K562 (cell line): ENCODE data around the gene DVL2. TPM values are rescaled to one million over a fixed set of nuclear protein-coding genes. Genes with fewer than 3 reads are reported as not detected.

Source experiments
- ATF1 ChIP-seq, 2 experiments: fragments of 450-650 bp in 1 of 2; IDR thresholded peaks; 2 replicates each; pipeline ENCODE4 v1.6.1; 2016; ENCODE audit warnings: missing compliant biosample characterization in 1 of 2, missing genetic modification characterization in 1 of 2
- CBFA2T2 ChIP-seq: fragments of 450-650 bp; conservative IDR thresholded peaks from 2 replicates; pipeline ENCODE4 v1.6.1; 2017; ENCODE audit warnings: mild to moderate bottlenecking
- CBFA2T3 ChIP-seq: fragments of 450-650 bp; IDR thresholded peaks from 2 replicates; pipeline ENCODE4 v1.6.1; 2017
- GABPA ChIP-seq: fragments of 200-800 bp; sonication (Bioruptor generic); conservative IDR thresholded peaks from 2 replicates; pipeline ENCODE4 v1.6.1; 2016; ENCODE audit warnings: low read depth, missing genetic modification characterization, missing compliant biosample characterization
- GABPB1 ChIP-seq: sonication (generic); formaldehyde crosslinking; IDR thresholded peaks from 2 replicates; pipeline ENCODE4 v1.8.0; 2022; ENCODE audit warnings: mild to moderate bottlenecking, missing genetic modification reagents
- HNRNPLL ChIP-seq: fragments of 200-400 bp; formaldehyde crosslinking; IDR thresholded peaks from 2 replicates; pipeline ENCODE4 v1.6.1; 2017; ENCODE audit warnings: low read length, low read depth, mild to moderate bottlenecking; ENCODE audit not compliant: poor library complexity, severe bottlenecking
- KDM1A ChIP-seq, 2 experiments: fragments of 450-650 bp; IDR thresholded peaks; 2 replicates each; pipeline ENCODE4 v1.6.1; 2016; ENCODE audit warnings: mild to moderate bottlenecking in 2 of 2
- NFYB ChIP-seq: IDR thresholded peaks from 2 replicates; pipeline ENCODE4 v1.6.1; 2011; ENCODE audit warnings: mild to moderate bottlenecking, moderate library complexity; ENCODE audit not compliant: insufficient read length; ENCODE audit errors: extremely low read depth
- PRDM10 ChIP-seq: fragments of 450-650 bp; IDR thresholded peaks from 2 replicates; pipeline ENCODE4 v1.6.1; 2018; ENCODE audit not compliant: partially characterized antibody
- RAD21 ChIP-seq, 2 experiments: fragments of 250-450 bp in 1 of 2; fragments of 450-650 bp in 1 of 2; sonication (Bioruptor Pico) in 1 of 2; formaldehyde crosslinking in 1 of 2; IDR thresholded peaks in 1 of 2; conservative IDR thresholded peaks in 1 of 2; 2 replicates each; pipeline versions ENCODE4 v1.4.0 to v1.8.0; 2020 to 2022; ENCODE audit warnings: mild to moderate bottlenecking in 2 of 2, moderate library complexity in 1 of 2
- RBFOX2 ChIP-seq: fragments of 200-400 bp; formaldehyde crosslinking; IDR thresholded peaks from 2 replicates; pipeline ENCODE4 v1.6.1; 2017; ENCODE audit warnings: low read depth, mild to moderate bottlenecking, low read length, moderate library complexity
- RFX1 ChIP-seq: fragments of 450-650 bp; IDR thresholded peaks from 2 replicates; pipeline ENCODE4 v1.6.1; 2016; ENCODE audit warnings: mild to moderate bottlenecking, moderate library complexity
- SMARCE1 ChIP-seq: fragments of 450-650 bp; IDR thresholded peaks from 2 replicates; pipeline ENCODE4 v1.7.1; 2016; ENCODE audit warnings: mild to moderate bottlenecking
- SRF ChIP-seq, 2 experiments: fragments of 250-450, 450-650 bp in 1 of 2; sonication (Bioruptor Pico) in 1 of 2; sonication (generic) in 1 of 2; formaldehyde crosslinking; IDR thresholded peaks; 2 replicates each; pipeline versions ENCODE4 v1.5.0 to v1.5.1; 2020 to 2022; ENCODE audit warnings: mild to moderate bottlenecking in 1 of 2, missing genetic modification reagents in 1 of 2
- TCF3 ChIP-seq: sonication (generic); formaldehyde crosslinking; IDR thresholded peaks from 2 replicates; pipeline ENCODE4 v1.4.0; 2020; ENCODE audit warnings: mild to moderate bottlenecking, missing genetic modification reagents
- TEAD1 ChIP-seq, 2 experiments: fragments of 450-650 bp in 1 of 2; sonication (generic) in 1 of 2; formaldehyde crosslinking; IDR thresholded peaks; 2 replicates each; pipeline versions ENCODE4 v1.4.0 to v1.8.0; 2020 to 2022; ENCODE audit warnings: mild to moderate bottlenecking in 2 of 2, missing genetic modification reagents in 1 of 2
- XRCC3 ChIP-seq: fragments of 450-650 bp; IDR thresholded peaks from 2 replicates; pipeline ENCODE4 v1.6.1; 2017; ENCODE audit warnings: mild to moderate bottlenecking, moderate library complexity
- ZBTB2 ChIP-seq: fragments of 450-650 bp; IDR thresholded peaks from 2 replicates; pipeline ENCODE4 v1.6.1; 2016; ENCODE audit warnings: antibody characterized with exemption
- ZBTB26 ChIP-seq: fragments of 450-650 bp; formaldehyde crosslinking; IDR thresholded peaks from 2 replicates; pipeline ENCODE4 v1.4.0; 2022; ENCODE audit warnings: missing genetic modification characterization
- ZFP1 ChIP-seq: fragments of 450-650 bp; formaldehyde crosslinking; IDR thresholded peaks from 2 replicates; pipeline ENCODE4 v1.4.0; 2020; ENCODE audit warnings: mild to moderate bottlenecking, mixed read lengths
- ZKSCAN3 ChIP-seq: fragments of 250-450 bp; sonication (Bioruptor Pico); IDR thresholded peaks from 2 replicates; pipeline ENCODE4 v1.4.0; 2020
- ZNF184 ChIP-seq: sonication (generic); formaldehyde crosslinking; IDR thresholded peaks from 2 replicates; pipeline ENCODE4 v1.5.0; 2020; ENCODE audit warnings: missing genetic modification reagents
- ZNF766 ChIP-seq: fragments of 200-800 bp; sonication (Bioruptor generic); conservative IDR thresholded peaks from 2 replicates; pipeline ENCODE4 v1.6.1; 2016; ENCODE audit warnings: missing genetic modification characterization, missing compliant biosample characterization
- polyA plus RNA-seq, 8 experiments: library from polyadenylated mRNA; depleted of rRNA in 4 of 8; stranded (reverse) in 5 of 8; unstranded in 3 of 8; fragments of >200 nt; fragmentation: Nextera tagmentation in 2 of 8; fragmentation: Illumina TruSeq in 1 of 8; extraction: Ambion mirVana in 2 of 8; extraction: Trizol in 1 of 8; gene quantifications; 2 replicates each; pipeline versions ENCODE4 v1.2.1 to v1.2.3, GENCODE V29; 2011 to 2014; ENCODE audit warnings: inconsistent platforms in 1 of 8, missing spikeins in 1 of 8
- total RNA-seq, 7 experiments: library from RNA; depleted of rRNA in 6 of 7; stranded (reverse); fragments of >200 nt in 6 of 7; fragmentation: Illumina TruSeq in 2 of 7; extraction: Trizol in 2 of 7; gene quantifications; 2 replicates each; pipeline versions ENCODE4 v1.2.1 to v1.2.3, GENCODE V29; 2011 to 2021; ENCODE audit warnings: low replicate concordance in 1 of 7

The DVL2 gene
- total and polyA plus RNA-seq, 9 of the 15 experiments (the other 6 are each of a cell fraction or from before 2014, with no cell fraction given): 1.3 to 49.5 (median 24.3) TPM

- TF ChIP-seq PRDM10 (peak; percentile 21), TEAD1 (CRISPR knock-in tag; IDR thresholded peaks at IDR 0.05) (no peak), ZNF766 (CRISPR knock-in tag) (peak; percentile 65; the same call in 1 of the 2 replicates), SRF (CRISPR knock-in tag; IDR thresholded peaks at IDR 0.05) (peak in 1 of 2 experiments; percentile 80; a peak in 1 of 4 replicates), ZKSCAN3 (CRISPR knock-in tag) (no peak), XRCC3 (no peak), HNRNPLL (peak; percentile 91), ZNF184 (CRISPR knock-in tag) (no peak), RFX1 (peak; percentile 100), TCF3 (CRISPR knock-in tag) (no peak), NFYB (peak; percentile 31), RBFOX2 (peak; percentile 27; the same call in 1 of the 2 replicates), ZBTB26 (no peak), ZBTB2 (no peak), CBFA2T2 (no peak), ZFP1 (no peak), KDM1A (IDR thresholded peaks at IDR 0.05) (peak; percentile 26 to 73; a peak in 3 of 4 replicates), RAD21 (CRISPR knock-in tag; conservative IDR thresholded peaks at IDR 0.05 in 1 of 2, IDR thresholded peaks at IDR 0.05 in 1 of 2) (peak in 1 of 2 experiments; percentile 35; a peak in 1 of 4 replicates), CBFA2T3 (no peak), ATF1 (CRISPR knock-in tag; IDR thresholded peaks at IDR 0.05) (no peak), ATF1 (tag; IDR thresholded peaks at IDR 0.05) (peak; percentile 64), SMARCE1 (no peak), GABPA (tag) (no peak; the same call in 1 of the 2 replicates), GABPB1 (CRISPR knock-in tag) (peak; percentile 46; the same call in 1 of the 2 replicates)
These were observed 19.8 kb downstream of the DVL2 start (continued) for GRCh38 chr17:7214300-7215135.
